Muscle layer of colon (tissue), 2 donors: ENCODE measurements around the gene SENP8.

Source experiments
- H3K27ac ChIP-seq: one replicate; pipeline ENCODE4 v1.7.0; 2013; ENCODE audit warnings: low read depth, mild to moderate bottlenecking, low read length, moderate library complexity
- H3K27me3 ChIP-seq, 2 donors: one replicate each; pipeline ENCODE4 v1.7.0; 2013; ENCODE audit warnings: low read length in 2 of 2, mild to moderate bottlenecking in 2 of 2; ENCODE audit not compliant: insufficient read depth in 2 of 2, control insufficient read depth in 1 of 2
- H3K36me3 ChIP-seq: one replicate; pipeline ENCODE4 v1.7.0; 2013; ENCODE audit warnings: mild to moderate bottlenecking, low read length; ENCODE audit not compliant: insufficient read depth
- H3K4me1 ChIP-seq: one replicate; pipeline ENCODE4 v1.7.0; 2013; ENCODE audit warnings: mild to moderate bottlenecking, low read length; ENCODE audit not compliant: insufficient read depth
- H3K4me3 ChIP-seq, 2 donors: one replicate each; pipeline ENCODE4 v1.7.0; 2013; ENCODE audit warnings: low read length in 2 of 2, low read depth in 1 of 2, mild to moderate bottlenecking in 1 of 2, moderate library complexity in 1 of 2
- H3K9ac ChIP-seq: one replicate; pipeline ENCODE4 v1.7.0; 2013; ENCODE audit warnings: low read length
- H3K9me3 ChIP-seq: one replicate; pipeline ENCODE4 v1.7.0; 2013; ENCODE audit warnings: mild to moderate bottlenecking, low read length
- donor health status: abdominal sarcoma.
- donor health status: Adenocarcinoma of cecum.

SENP8 gene

DNA sequence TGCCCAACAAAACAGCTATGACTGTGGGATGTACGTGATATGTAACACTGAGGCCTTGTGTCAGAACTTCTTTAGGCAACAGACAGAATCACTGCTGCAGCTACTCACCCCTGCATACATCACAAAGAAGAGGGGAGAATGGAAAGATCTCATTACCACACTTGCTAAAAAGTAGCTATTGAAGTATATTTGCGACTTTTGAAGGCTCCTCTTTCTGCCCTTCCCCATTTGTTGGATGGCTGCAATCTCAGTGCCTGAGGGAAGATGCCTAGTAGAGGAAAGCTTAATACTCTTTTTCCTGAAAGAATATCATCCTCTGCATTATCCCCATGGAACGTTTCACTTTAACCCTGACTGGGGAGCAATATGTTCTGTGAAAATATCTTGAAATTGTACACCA is 21.9 kb downstream of the SENP8 start:
- Histone ChIP-seq H3K27ac (no peak overlapping the region), H3K27me3 (no peaks in the 10 kb centered on the region), H3K9me3 (no peaks in the 10 kb centered on the region), H3K36me3 (no peaks in the 10 kb centered on the region), H3K9ac (no peak overlapping the region), H3K4me1 (no peaks in the 10 kb centered on the region), H3K4me3 (no peak overlapping the region)

DNA sequence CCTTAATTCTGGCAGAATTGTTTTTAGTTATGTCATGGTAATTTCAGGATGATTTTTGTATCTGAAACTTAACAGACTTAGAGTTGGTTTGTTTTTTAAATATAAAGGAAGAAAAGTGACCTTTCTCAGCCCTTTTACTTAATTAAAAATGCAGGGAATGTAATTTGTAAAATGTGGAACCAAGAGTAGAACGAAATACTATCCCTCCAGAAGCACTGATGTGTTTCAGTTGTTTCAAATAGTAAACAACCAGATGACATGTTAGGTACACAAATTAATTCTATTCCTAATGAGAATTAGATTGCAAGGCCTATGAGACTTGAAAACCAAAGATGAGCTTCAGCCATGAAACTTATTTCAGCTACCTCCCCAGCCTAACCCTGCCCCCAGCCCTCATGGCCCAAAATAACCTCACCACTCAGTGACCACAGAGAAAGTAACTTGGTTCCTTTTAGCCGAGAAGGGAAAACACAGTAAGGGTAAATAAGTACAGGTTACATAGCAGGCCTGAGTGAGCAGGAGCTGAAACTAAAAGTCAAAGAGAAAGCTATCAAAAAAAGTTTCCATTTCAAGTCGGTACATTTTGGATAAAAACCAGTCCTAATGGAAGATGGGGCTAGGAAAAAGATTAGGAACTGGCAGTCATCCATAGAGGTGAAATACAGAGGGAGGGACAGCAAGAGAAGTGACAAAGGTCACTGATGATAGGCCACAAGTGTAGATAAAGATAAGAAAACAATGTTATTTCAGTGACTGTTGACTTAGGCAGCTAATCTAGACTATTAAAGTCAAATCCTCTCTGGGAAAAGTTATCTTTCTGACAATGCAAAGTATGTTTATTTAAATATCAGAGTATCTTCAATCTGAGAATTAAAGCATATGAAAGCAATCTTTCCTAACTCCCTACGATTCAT is 23.2 kb downstream of the SENP8 start:
- Histone ChIP-seq H3K27ac (no peak overlapping the region), H3K27me3 (no peaks in the 10 kb centered on the region), H3K9me3 (no peaks in the 10 kb centered on the region), H3K4me3 (no peak overlapping the region), H3K9ac (no peak overlapping the region), H3K36me3 (no peaks in the 10 kb centered on the region), H3K4me1 (no peaks in the 10 kb centered on the region)

DNA sequence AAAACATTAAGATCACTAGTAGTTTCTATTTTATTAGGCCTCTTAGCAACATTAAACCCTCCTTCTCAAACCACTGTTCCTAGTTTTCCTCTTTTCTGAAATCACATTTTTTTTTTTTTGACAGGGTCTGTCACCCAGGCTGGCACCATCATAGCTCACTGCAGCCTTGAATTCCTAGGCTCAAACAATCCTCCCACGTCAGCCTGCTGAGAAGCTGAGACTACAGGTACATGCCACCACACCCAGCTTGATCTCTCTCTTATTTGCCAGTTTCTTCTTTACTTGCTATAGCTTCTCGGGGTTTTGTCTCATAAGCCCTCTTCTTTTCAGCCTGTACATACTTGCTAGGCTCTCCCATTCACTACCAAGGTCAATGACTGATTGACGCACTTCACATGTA is 28.0 kb downstream of the SENP8 start:
- Histone ChIP-seq H3K36me3 (no peaks in the 10 kb centered on the region), H3K4me1 (no peaks in the 10 kb centered on the region), H3K9ac (no peak overlapping the region), H3K9me3 (no peaks in the 10 kb centered on the region), H3K27ac (no peak overlapping the region), H3K27me3 (no peaks in the 10 kb centered on the region), H3K4me3 (no peak overlapping the region)

DNA sequence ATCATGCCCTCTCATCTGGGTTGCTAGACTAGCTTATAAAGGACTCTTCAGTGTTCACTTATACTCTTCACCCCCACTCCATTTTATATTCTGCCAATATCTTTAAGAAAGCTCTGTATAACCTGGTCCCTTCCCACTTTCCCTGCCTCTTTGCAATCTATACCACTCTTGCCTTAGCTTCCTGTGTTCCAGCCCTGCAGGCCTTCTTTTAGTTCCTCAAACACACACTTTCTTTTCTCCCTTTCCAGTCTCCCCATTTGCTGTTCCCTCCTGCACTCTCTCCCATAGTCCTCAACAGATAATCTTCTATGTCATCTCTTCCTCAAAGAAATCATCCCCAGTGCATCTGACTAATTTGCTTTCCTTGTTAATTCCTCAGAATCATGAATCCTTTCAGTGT is 28.7 kb downstream of the SENP8 start:
- H3K36me3 ChIP-seq: no peaks in the 10 kb centered on the region
- no peak overlapping the region for H3K27ac ChIP-seq
- no peaks in the 10 kb centered on the region for H3K27me3 ChIP-seq
- no peak overlapping the region for H3K4me3 ChIP-seq
- H3K9ac ChIP-seq: no peak overlapping the region
- no peaks in the 10 kb centered on the region for H3K4me1 ChIP-seq
- no peaks in the 10 kb centered on the region for H3K9me3 ChIP-seq

DNA sequence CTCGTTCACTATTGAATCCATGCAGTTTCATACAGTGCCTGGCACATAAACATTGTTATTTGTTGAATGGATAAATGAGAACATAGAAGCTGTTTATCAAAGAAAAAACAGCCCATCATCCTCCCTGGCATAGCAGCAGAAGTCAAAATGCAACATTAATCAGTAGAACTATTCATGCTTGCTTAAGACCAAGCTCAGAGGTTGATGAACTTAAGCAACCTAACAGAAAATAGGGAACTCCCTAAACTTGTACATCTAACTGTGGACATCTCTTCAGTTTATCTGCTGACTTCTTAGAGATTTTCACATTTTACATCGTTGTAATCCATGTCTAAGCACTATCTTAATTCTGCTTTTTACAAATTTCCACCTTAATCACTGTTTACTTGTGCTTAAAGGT is 29.2 kb downstream of the SENP8 start:
- H3K36me3 ChIP-seq: no peaks in the 10 kb centered on the region

DNA sequence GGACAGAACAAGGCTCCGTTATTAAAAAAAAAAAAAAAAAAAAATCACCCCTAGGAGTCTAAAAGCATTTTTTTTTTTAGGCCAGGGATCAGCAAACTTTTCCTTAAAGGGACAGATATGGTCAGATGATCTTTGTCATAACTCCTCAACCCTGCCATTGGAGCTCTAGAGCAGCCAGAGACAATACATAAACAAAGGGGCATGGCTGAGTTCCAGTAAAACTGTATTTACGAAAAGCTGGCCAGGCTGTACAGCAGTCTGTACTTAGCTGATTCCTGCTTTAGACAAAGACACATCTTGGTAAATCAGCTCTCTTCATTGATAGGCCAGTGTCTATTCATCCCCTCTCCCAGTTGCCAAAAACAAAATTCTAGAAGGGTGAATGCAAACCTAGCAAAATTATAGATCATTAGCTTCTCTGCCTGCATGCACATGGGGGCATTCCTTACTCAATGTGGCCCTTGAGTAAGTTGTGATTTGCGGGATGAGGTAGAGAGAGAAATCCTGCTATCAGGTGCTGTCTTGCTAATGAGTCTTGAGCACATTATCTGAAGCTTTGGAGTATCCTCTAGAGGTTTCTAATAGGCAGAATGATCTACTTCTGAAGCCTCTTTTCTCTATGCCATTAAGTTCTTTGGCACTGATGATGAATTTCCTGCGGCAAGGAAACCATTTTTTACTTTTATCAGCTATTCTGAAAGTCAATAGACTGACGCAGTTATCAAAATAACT is 35.2 kb downstream of the SENP8 start:
- Histone ChIP-seq H3K27ac (no peak overlapping the region), H3K36me3 (no peaks in the 10 kb centered on the region), H3K27me3 (no peaks in the 10 kb centered on the region), H3K4me1 (peaks cover 17% of the 10 kb centered on the region), H3K4me3 (no peak overlapping the region), H3K9me3 (no peaks in the 10 kb centered on the region), H3K9ac (no peak overlapping the region)

More for the DNA sequence above, 29.2 kb downstream of the SENP8 start:
- Histone ChIP-seq H3K4me1 (no peaks in the 10 kb centered on the region), H3K27me3 (no peaks in the 10 kb centered on the region), H3K4me3 (no peak overlapping the region), H3K9ac (no peak overlapping the region), H3K9me3 (no peaks in the 10 kb centered on the region), H3K27ac (no peak overlapping the region)

DNA sequence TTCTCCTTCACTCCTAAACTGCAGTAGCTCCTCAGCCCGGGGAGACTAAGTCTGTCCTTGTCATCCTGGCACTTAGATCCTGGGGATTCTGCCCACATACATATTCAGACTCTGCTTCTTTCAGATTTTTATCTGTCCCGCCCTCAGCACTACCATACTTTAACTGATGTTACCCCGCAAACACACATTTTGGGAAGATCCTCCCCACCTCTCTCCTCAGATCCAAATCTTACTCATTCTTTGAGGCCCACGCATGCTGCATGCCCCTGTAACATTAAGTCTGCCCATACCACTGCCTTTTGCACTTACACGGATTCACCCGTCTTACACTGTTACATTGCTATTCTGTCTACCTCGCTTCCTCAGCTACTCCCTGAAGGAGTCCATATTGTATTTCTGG is 36.1 kb downstream of the SENP8 start:
- Histone ChIP-seq H3K4me3 (no peak overlapping the region), H3K9ac (no peak overlapping the region), H3K4me1 (peaks cover 17% of the 10 kb centered on the region), H3K27ac (peak overlapping the region; percentile 63), H3K27me3 (no peaks in the 10 kb centered on the region), H3K9me3 (no peaks in the 10 kb centered on the region), H3K36me3 (no peaks in the 10 kb centered on the region)

DNA sequence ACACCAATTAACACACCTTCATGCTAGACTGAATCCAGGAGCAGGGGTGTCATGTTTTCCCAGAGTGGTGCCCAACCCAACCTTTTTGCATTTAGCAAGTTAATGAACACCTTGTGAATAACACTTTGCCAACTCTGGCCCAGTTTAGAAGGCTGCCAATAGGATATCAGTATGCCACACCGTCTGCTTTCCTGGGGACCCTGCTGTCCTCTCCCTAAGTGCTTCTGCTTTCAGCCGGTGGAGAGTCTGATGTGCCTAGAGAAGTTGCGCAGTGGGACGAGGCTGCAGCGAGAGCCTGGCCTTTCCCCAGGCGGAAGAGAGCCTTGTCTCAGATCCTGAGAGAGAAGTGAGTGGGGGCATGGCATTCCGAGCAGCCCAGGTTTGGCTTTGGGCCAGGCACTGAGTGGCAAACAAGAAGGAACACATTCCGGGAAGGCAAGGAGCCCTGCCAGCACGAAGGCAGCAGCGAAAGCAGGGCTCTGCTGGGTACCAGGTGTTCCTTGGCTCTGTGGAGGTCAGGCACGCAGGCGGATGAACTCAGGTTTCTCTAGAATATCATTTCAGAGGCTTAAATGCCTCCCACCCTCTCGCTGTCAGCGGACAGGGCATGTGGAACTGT is 36.9 kb downstream of the SENP8 start:
- peak overlapping the region; percentile 67 for H3K27ac ChIP-seq
- H3K9ac ChIP-seq: peak overlapping the region; percentile 52
- H3K4me1 ChIP-seq: peaks cover 17% of the 10 kb centered on the region
- no peaks in the 10 kb centered on the region for H3K27me3 ChIP-seq
- no peaks in the 10 kb centered on the region for H3K9me3 ChIP-seq
- H3K36me3 ChIP-seq: no peaks in the 10 kb centered on the region
- H3K4me3 ChIP-seq: peak overlapping the region; percentile 45 to 67

DNA sequence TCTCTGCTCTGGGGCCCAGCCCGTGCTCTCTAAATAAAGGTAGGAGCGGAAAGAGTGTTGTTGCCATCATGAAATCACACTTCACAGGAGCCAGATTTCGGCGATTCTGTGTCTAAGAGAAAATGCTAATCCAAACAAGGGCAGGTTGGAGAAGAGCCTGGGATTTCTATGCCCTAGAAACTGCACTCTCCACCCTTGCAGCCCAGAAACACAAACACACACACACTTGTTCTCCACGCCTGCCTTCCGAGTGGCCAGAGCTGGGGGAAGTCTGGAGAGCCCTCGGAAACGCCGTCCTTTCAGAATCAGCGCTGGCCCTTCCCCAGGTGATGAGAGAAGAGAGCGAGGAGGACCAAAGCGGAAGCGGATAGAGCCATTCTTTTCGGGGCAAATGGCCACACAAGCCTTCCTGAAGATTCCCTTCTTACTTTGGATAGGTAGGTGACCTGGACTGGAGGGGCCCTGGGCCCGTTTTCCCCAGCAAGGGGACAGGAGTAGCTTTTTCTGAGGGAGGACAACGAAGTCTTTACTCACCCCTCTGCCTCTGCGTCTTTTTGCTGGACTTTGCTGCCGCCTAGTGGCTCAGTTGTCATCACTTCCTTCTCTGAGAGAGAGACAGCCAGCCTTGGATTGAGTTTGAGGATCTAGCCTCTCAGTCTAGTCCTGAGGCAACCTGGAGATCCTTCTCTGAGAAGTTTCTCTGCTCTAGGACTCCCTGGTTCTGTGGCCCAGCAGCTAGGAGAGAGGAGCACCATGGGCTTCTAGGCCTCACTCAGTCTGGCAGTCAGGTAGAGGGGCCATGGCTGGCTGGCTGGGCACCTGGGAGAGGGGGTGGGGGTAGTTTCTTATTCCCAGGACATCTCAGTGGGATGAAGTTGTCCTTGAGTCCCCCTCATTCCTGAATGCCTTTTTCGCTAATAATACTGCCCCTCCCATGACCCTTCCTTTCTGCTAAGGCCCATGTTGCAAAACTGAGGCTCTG is 37.7 kb downstream of the SENP8 start:
- H3K27ac ChIP-seq: peak overlapping the region; percentile 67
- H3K4me1 ChIP-seq: peaks cover 17% of the 10 kb centered on the region
- H3K4me3 ChIP-seq: peak overlapping the region; percentile 45 to 67
- peak overlapping the region; percentile 52 for H3K9ac ChIP-seq
- H3K27me3 ChIP-seq: no peaks in the 10 kb centered on the region
- no peaks in the 10 kb centered on the region for H3K36me3 ChIP-seq
- H3K9me3 ChIP-seq: no peaks in the 10 kb centered on the region

DNA sequence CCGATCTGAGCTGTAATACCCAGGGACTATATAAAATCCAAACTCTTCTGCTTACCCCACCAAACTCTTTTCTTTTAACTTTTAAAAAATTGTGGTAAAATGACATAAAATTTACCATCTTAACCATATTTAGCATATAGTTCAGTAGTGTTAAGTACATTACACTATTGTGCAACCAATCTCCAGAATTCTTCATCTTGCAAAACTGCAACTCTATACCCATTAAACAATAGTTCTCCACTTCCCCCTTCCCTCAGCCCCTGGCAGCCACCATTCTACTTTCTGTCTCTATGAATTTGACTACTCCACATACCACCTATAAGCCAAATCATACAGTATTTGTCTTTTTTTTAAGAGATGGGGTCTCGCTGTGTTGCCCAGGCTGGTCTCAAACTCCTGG is 38.7 kb downstream of the SENP8 start:
- Histone ChIP-seq H3K9ac (no peak overlapping the region), H3K27me3 (no peaks in the 10 kb centered on the region), H3K4me1 (peaks cover 17% of the 10 kb centered on the region), H3K36me3 (no peaks in the 10 kb centered on the region), H3K27ac (no peak overlapping the region), H3K9me3 (no peaks in the 10 kb centered on the region), H3K4me3 (no peak overlapping the region)
